Muscle of back (tissue), 11 donors: ENCODE data around the gene UNC45A. TPM values are rescaled to one million over a fixed set of nuclear protein-coding genes. Genes with fewer than 3 reads are reported as not detected.
A peak's percentile ranks its signal among the peaks of the same experiment; 100 is the strongest.

ENCODE experiments used
- DNase-seq, 3 donors: peaks; one replicate each; pipeline versions ENCODE4 v3.0.0 to v3.0.0-alpha.2; 2013
- polyA plus RNA-seq, 10 donors: library from polyadenylated mRNA; unstranded; fragments of 120-200 nt; gene quantifications; one replicate each; pipeline ENCODE4 v1.2.1, GENCODE V29; 2013; ENCODE audit not compliant: insufficient read length in 10 of 10

The UNC45A gene
- polyA plus RNA-seq, 10 donors: 22.6 to 35.7 (median 27.0) TPM

DNA sequence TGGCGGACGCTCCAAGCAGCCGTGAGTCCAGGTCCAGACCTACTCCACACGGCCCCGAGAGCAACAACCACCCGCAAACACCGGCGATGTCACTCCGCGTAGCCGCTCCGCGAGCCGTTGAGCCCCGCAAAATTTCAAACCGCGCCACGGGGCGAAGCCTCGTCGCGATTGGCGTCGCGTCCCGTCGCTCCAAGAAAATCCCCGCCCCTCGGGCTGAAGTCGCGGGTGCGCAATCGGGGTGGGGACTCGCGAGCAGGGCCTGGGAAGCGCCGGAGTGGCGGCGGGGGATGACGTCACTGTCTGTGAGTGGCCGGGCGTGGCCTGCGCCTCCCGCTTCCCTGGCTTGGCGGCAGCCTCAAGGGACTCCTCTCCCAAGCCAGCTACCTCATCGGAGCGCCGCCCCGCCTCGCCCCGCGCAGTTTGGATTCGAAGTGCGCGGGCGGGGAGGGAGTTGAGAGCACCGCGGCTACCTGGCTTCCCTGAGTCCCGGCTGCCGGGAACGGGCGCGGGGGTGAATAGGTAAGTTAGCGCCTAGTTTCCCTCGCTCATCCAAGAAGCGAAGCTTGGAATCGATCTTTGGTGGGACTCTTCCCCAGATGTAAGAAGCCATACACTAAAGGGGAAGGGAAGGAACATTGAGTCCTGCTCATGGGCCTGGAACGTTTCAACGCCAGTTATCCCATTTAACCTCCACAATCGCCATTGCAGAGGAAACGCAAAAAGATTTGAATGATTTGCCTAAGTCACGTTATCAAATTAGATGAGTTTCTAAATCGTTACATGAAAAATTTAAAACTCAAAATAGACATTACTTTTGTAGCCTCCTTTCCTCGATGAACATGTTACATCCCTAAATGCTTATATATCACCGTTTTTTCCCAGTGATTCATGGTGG, 59.6 kb downstream of the UNC45A start, which contains the start of gene PRC1:
Gene PRC1, minus strand, starts transcription at position 119 of the 895 bp plus-strand sequence. Its CDS starts 118 bp downstream, at position 1.
- DNase-seq: peak; percentile 97 to 99 (median 98)

DNA sequence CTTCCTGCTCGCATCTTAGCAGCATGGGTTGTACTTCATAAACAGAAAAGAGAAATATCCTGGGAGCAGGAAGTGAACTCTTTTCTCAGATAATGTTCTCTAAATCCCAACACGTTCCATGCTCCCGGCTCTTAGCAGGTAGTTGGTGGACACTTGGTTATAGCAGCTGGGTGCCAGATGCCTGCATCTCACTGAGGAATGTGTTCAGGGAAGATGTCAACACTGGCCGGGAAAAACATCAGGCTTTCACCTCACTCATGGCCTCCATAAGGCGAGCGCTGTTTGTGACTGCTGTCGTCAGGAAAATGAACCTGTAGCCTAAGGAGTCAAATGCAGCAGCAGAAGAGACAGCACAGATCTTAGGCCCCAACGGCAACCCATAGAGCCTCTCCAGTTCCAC, 63.7 kb downstream of the UNC45A start:
- DNase-seq: no peak

DNA sequence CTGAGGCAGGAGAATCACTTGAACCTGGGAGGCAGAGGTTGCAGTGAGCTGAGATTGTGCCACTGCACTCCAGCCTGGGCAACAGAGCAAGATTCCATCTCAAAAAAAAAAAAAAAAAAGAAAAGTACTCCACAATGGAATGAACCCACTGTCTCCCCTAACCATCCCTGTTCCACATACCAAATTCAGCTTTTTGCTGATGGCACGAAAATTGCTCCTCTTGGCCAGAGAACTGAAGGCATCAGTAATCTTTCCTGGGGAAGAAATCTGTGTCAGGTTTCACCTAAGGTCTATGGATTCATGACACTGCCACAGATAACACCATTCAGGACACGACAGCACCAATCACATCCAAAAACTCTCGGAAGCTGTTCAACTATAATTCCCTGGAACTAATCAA, 66.1 kb downstream of the UNC45A start:
- no peak for DNase-seq

Other genes starting within 250 kb of the UNC45A start
- 1 to 10 TPM; 2.9 to 9.5 (median 5.6) TPM for gene BLM, start 217.9 kb upstream of the UNC45A start, polyA plus RNA-seq
- gene FURIN, start 66.7 kb upstream of the UNC45A start, polyA plus RNA-seq: 10 to 100 TPM; 20.1 to 35.7 (median 28.3) TPM
- 10 to 100 TPM; 10.0 to 15.9 (median 11.4) TPM for gene FES, start 50.8 kb upstream of the UNC45A start, polyA plus RNA-seq
- gene MAN2A2, start 32.0 kb upstream of the UNC45A start, polyA plus RNA-seq: 10 to 100 TPM; 21.2 to 44.6 (median 33.3) TPM
- 10 to 100 TPM in 4 of 10 donors, 1 to 10 TPM in 6; 8.2 to 13.7 (median 9.9) TPM for gene HDDC3, start 2.7 kb upstream of the UNC45A start, polyA plus RNA-seq
- 10 to 100 TPM in 9 of 10 donors, 1 to 10 TPM in 1; 9.8 to 18.6 (median 12.2) TPM for gene RCCD1, start 19.6 kb downstream of the UNC45A start, polyA plus RNA-seq
- gene PRC1, start 59.2 kb downstream of the UNC45A start, polyA plus RNA-seq: 10 to 100 TPM; 34.1 to 72.6 (median 45.2) TPM
- 10 to 100 TPM in 7 of 10 donors, 1 to 10 TPM in 3; 7.5 to 15.5 (median 11.1) TPM for gene VPS33B, start 87.3 kb downstream of the UNC45A start, polyA plus RNA-seq
- gene SV2B, start 165.0 kb downstream of the UNC45A start, polyA plus RNA-seq: 1 to 10 TPM; 1.7 to 4.7 (median 3.2) TPM